GM23338 (cell line): ENCODE results near the gene ACOXL. TPM values are rescaled to one million over a fixed set of nuclear protein-coding genes. Genes with fewer than 3 reads are reported as not detected.
A peak's percentile ranks its signal among the peaks of the same experiment; 100 is the strongest.

Experiments
- ATAC-seq: fragments of 200-7000 bp; cut with Tn5 transposase; 3 replicates; pipeline ENCODE4 v1.9.1; 2020
- DNase-seq: peaks from one replicate; pipeline ENCODE4 v3.0.0-alpha.2; 2015; ENCODE audit warnings: low spot score
- H2AFZ ChIP-seq: fragments of 200-600 bp; sonication (generic); 2 replicates; pipeline ENCODE4 v1.8.0; 2016; ENCODE audit warnings: antibody characterized with exemption, mild to moderate bottlenecking, moderate library complexity
- H3F3A ChIP-seq: fragments of 200-600 bp; sonication (generic); replicated peaks from 2 replicates; pipeline ENCODE4 v1.8.0; 2017; ENCODE audit warnings: antibody characterized with exemption, mixed run types, low read depth
- H3K27ac ChIP-seq: fragments of 200-600 bp; sonication (generic); 2 replicates; pipeline ENCODE4 v1.6.1; 2016; ENCODE audit warnings: low read depth
- H3K27me3 ChIP-seq: fragments of 200-600 bp; sonication (generic); 2 replicates; pipeline ENCODE4 v1.8.0; 2016; ENCODE audit warnings: mild to moderate bottlenecking, mixed run types, moderate library complexity; ENCODE audit not compliant: insufficient read depth
- H3K36me3 ChIP-seq: fragments of 200-600 bp; sonication (generic); 2 replicates; pipeline ENCODE4 v1.8.0; 2016; ENCODE audit warnings: mild to moderate bottlenecking; ENCODE audit not compliant: insufficient read depth
- H3K4me1 ChIP-seq: fragments of 200-600 bp; sonication (generic); 2 replicates; pipeline ENCODE4 v1.8.0; 2016; ENCODE audit warnings: mild to moderate bottlenecking, moderate library complexity; ENCODE audit not compliant: insufficient read depth
- H3K4me2 ChIP-seq: fragments of 200-600 bp; sonication (generic); 2 replicates; pipeline ENCODE4 v1.7.1; 2017; ENCODE audit warnings: mixed run types
- H3K4me3 ChIP-seq: fragments of 200-600 bp; sonication (generic); 2 replicates; pipeline ENCODE4 v1.6.1; 2016; ENCODE audit warnings: mixed run types
- H3K79me2 ChIP-seq: fragments of 200-600 bp; sonication (generic); replicated peaks from 2 replicates; pipeline ENCODE4 v1.8.0; 2017; ENCODE audit warnings: mild to moderate bottlenecking; ENCODE audit not compliant: insufficient read depth
- H3K9me2 ChIP-seq: fragments of 200-600 bp; sonication (generic); 2 replicates; pipeline ENCODE4 v1.8.0; 2017; ENCODE audit not compliant: insufficient read depth
- H4K20me1 ChIP-seq: fragments of 200-600 bp; sonication (generic); replicated peaks from 2 replicates; pipeline ENCODE4 v1.8.0; 2017; ENCODE audit warnings: mild to moderate bottlenecking; ENCODE audit not compliant: insufficient read depth
- H3K27ac Mint-ChIP-seq: 2 replicates; pipeline ENCODE4 v1.8.0; 2020; ENCODE audit warnings: inconsistent platforms, mild to moderate bottlenecking, moderate library complexity, mixed read lengths
- H3K27me3 Mint-ChIP-seq: 3 replicates; pipeline ENCODE4 v1.8.0; 2022; ENCODE audit warnings: low read depth, mild to moderate bottlenecking, moderate library complexity, mixed read lengths, inconsistent platforms; ENCODE audit not compliant: insufficient read depth, poor library complexity
- H3K36me3 Mint-ChIP-seq: 3 replicates; pipeline ENCODE4 v1.8.0; 2021; ENCODE audit warnings: low read depth, mild to moderate bottlenecking, inconsistent platforms, moderate library complexity, mixed read lengths
- H3K4me1 Mint-ChIP-seq: 3 replicates; pipeline ENCODE4 v1.8.0; 2020; ENCODE audit warnings: mild to moderate bottlenecking, inconsistent platforms, mixed read lengths
- H3K4me3 Mint-ChIP-seq: 3 replicates; pipeline ENCODE4 v1.8.0; 2021; ENCODE audit warnings: moderate library complexity, mild to moderate bottlenecking, inconsistent platforms, mixed read lengths
- H3K9me3 Mint-ChIP-seq: 3 replicates; pipeline ENCODE4 v1.8.0; 2020; ENCODE audit warnings: moderate library complexity, mild to moderate bottlenecking, inconsistent platforms, mixed read lengths
- CREB1 ChIP-seq: fragments of 250-450 bp; sonication (Bioruptor Pico); IDR thresholded peaks from 2 replicates; pipeline ENCODE4 v1.5.0; 2020; ENCODE audit warnings: low read depth, mild to moderate bottlenecking, moderate library complexity
- EZH2 ChIP-seq: fragments of 200-600 bp; sonication (generic); IDR thresholded peaks from one replicate; pipeline ENCODE4 v1.8.0; 2017; ENCODE audit warnings: antibody characterized with exemption, mild to moderate bottlenecking, low read depth; ENCODE audit not compliant: unreplicated experiment
- JUNB ChIP-seq: IDR thresholded peaks from one replicate; pipeline ENCODE4 v1.6.1; 2016; ENCODE audit warnings: antibody characterized with exemption; ENCODE audit not compliant: unreplicated experiment
- POLR2AphosphoS5 ChIP-seq: IDR thresholded peaks from 2 replicates; pipeline ENCODE4 v1.6.1; 2016; ENCODE audit warnings: antibody characterized with exemption, low read depth
- polyA plus RNA-seq: library from polyadenylated mRNA; unstranded; fragments of >200 nt; fragmentation: Nextera tagmentation; extraction: Ambion mirVana; gene quantifications from 2 replicates; pipeline ENCODE4 v1.2.1, GENCODE V29; 2016
- total RNA-seq: library from RNA; depleted of rRNA; stranded (reverse); fragments of >200 nt; shearing (Covaris generic); gene quantifications from 2 replicates; pipeline ENCODE4 v1.2.3, GENCODE V29; 2014
- TF ChIP-seq, protein P1 (sequence below): fragments of 250-450 bp; sonication (Bioruptor Pico); IDR thresholded peaks from 2 replicates; pipeline ENCODE4 v1.5.0; 2020; ENCODE audit warnings: mild to moderate bottlenecking, moderate library complexity
- TF ChIP-seq, protein P2 (sequence below), 2 experiments: fragments of 200-600 bp in 1 of 2; sonication (generic) in 1 of 2; conservative IDR thresholded peaks; 2 replicates each; pipeline versions ENCODE4 v1.5.1 to v1.6.1; 2016 to 2017; ENCODE audit warnings: antibody characterized with exemption in 2 of 2, low read depth in 2 of 2, mild to moderate bottlenecking in 2 of 2, moderate library complexity in 1 of 2

The ACOXL gene
- total and polyA plus RNA-seq, 2 experiments from 2014 or later = 9.0 to 14.7 TPM

DNA sequence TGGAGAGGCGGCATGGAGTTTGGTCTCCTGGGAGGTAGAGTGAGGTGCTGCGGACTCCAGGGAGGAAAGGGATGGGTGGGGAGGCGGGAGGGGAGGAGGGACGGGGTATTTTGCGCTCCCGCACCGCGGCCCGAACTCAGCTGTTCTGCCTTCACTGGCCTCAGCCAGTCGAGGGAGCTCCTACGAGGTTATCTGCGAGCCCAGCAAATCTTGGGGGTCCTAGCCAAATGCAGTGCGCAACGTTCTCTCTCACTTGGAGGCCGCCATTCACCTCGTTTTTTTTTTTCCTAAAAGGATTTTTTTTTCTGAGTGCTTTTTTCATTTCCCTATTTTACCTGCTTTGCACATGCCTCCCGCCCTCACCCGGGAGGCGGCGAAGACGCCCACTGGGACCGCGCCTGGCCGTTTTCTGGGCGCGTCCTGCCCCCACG lies 387.5 kb downstream of the ACOXL start:
- peak overlapping the region; percentile 74 for H3K4me3 Mint-ChIP-seq

DNA sequence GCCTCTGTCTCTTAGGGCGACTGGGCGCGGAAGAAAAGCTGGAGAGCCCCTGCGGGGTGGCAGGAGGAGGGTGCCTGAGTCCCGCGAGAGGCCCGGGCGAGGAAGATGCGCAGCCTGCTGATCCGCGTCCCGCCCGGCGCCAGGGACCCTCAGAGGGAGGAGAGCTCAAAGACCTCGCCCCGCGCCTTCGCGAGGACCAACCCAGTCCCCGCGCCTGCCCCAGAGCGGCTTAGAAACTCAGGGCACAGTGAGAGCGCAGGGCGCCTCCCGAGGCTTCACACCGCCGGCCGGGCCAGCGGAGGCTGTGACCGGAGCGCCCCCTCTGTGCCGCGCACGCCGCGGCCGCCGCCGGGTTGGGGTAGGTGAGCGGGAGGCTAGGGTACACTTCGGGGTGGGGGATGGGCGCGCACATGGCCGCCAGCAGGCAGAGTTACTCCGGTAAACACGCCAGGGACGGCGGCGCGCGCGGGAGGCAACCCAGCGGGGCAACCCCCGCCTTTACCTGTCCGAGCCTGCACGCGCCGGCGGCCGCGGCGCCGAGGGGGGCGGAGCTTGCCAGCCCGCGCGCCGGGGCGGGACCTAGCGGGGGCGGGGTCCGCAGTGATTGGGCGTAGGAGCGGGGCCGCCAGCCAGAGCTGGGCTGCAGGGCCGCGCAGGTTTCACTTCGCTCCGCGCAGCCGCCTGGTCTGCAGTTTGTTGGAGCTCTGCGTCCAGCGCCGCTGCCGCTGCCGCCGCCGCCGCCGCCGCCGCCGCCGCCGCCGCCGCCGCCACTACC lies 388.1 kb downstream of the ACOXL start, which contains the start of gene BCL2L11:
BCL2L11 (plus strand) TSS at position 662 of the 775 bp plus-strand sequence. CDS start 2,832 bp downstream, outside the sequence.
- H3K27ac Mint-ChIP-seq = peak within 1 kb of the TSS; percentile 86
- Histone ChIP-seq H3K27me3 (peaks cover 60% of the 10 kb centered on the region), H3K4me1 (no peaks in the 10 kb centered on the region; the same call in 1 of the 2 replicates), H4K20me1 (peaks cover 17% of the 10 kb centered on the region), H3K4me2 (peak within 1 kb of the TSS; percentile 98), H3K4me3 (peak within 1 kb of the TSS; percentile 93), H3K79me2 (peaks cover 35% of the 10 kb centered on the region), H3K27ac (no peak within 1 kb of the TSS), H2AFZ (peak within 1 kb of the TSS; percentile 95), H3K36me3 (peaks cover 18% of the 10 kb centered on the region; the same call in 1 of the 2 replicates), H3K9me2 (no peaks in the 10 kb centered on the region), H3F3A (peaks cover 10% of the 10 kb centered on the region; the same call in 1 of the 2 replicates)
- peaks cover 23% of the 10 kb centered on the region for H3K4me1 Mint-ChIP-seq
- ATAC-seq (peak; percentile 37), DNase-seq (peak; percentile 91)
- peaks cover 53% of the 10 kb centered on the region for H3K27me3 Mint-ChIP-seq
- no peaks in the 10 kb centered on the region for H3K9me3 Mint-ChIP-seq
- H3K4me3 Mint-ChIP-seq = peak within 1 kb of the TSS; percentile 92
- peaks cover 21% of the 10 kb centered on the region; the same call in 2 of the 3 replicates for H3K36me3 Mint-ChIP-seq
- TF ChIP-seq CREB1 (CRISPR knock-in tag) = 0 out of 2 replicates have a peak, but pooled peaks have one; percentile 55
- TF ChIP-seq, protein P1, sequence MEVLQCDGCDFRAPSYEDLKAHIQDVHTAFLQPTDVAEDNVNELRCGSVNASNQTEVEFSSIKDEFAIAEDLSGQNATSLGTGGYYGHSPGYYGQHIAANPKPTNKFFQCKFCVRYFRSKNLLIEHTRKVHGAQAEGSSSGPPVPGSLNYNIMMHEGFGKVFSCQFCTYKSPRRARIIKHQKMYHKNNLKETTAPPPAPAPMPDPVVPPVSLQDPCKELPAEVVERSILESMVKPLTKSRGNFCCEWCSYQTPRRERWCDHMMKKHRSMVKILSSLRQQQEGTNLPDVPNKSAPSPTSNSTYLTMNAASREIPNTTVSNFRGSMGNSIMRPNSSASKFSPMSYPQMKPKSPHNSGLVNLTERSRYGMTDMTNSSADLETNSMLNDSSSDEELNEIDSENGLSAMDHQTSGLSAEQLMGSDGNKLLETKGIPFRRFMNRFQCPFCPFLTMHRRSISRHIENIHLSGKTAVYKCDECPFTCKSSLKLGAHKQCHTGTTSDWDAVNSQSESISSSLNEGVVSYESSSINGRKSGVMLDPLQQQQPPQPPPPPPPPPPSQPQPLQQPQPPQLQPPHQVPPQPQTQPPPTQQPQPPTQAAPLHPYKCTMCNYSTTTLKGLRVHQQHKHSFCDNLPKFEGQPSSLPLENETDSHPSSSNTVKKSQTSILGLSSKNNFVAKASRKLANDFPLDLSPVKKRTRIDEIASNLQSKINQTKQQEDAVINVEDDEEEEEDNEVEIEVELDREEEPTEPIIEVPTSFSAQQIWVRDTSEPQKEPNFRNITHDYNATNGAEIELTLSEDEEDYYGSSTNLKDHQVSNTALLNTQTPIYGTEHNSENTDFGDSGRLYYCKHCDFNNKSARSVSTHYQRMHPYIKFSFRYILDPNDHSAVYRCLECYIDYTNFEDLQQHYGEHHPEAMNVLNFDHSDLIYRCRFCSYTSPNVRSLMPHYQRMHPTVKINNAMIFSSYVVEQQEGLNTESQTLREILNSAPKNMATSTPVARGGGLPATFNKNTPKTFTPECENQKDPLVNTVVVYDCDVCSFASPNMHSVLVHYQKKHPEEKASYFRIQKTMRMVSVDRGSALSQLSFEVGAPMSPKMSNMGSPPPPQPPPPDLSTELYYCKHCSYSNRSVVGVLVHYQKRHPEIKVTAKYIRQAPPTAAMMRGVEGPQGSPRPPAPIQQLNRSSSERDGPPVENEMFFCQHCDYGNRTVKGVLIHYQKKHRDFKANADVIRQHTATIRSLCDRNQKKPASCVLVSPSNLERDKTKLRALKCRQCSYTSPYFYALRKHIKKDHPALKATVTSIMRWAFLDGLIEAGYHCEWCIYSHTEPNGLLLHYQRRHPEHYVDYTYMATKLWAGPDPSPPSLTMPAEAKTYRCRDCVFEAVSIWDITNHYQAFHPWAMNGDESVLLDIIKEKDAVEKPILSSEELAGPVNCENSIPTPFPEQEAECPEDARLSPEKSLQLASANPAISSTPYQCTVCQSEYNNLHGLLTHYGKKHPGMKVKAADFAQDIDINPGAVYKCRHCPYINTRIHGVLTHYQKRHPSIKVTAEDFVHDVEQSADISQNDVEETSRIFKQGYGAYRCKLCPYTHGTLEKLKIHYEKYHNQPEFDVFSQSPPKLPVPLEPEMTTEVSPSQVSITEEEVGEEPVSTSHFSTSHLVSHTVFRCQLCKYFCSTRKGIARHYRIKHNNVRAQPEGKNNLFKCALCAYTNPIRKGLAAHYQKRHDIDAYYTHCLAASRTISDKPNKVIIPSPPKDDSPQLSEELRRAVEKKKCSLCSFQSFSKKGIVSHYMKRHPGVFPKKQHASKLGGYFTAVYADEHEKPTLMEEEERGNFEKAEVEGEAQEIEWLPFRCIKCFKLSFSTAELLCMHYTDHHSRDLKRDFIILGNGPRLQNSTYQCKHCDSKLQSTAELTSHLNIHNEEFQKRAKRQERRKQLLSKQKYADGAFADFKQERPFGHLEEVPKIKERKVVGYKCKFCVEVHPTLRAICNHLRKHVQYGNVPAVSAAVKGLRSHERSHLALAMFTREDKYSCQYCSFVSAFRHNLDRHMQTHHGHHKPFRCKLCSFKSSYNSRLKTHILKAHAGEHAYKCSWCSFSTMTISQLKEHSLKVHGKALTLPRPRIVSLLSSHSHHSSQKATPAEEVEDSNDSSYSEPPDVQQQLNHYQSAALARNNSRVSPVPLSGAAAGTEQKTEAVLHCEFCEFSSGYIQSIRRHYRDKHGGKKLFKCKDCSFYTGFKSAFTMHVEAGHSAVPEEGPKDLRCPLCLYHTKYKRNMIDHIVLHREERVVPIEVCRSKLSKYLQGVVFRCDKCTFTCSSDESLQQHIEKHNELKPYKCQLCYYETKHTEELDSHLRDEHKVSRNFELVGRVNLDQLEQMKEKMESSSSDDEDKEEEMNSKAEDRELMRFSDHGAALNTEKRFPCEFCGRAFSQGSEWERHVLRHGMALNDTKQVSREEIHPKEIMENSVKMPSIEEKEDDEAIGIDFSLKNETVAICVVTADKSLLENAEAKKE = no peak
- peak; percentile 82 for TF ChIP-seq POLR2AphosphoS5
- TF ChIP-seq, protein P2, sequence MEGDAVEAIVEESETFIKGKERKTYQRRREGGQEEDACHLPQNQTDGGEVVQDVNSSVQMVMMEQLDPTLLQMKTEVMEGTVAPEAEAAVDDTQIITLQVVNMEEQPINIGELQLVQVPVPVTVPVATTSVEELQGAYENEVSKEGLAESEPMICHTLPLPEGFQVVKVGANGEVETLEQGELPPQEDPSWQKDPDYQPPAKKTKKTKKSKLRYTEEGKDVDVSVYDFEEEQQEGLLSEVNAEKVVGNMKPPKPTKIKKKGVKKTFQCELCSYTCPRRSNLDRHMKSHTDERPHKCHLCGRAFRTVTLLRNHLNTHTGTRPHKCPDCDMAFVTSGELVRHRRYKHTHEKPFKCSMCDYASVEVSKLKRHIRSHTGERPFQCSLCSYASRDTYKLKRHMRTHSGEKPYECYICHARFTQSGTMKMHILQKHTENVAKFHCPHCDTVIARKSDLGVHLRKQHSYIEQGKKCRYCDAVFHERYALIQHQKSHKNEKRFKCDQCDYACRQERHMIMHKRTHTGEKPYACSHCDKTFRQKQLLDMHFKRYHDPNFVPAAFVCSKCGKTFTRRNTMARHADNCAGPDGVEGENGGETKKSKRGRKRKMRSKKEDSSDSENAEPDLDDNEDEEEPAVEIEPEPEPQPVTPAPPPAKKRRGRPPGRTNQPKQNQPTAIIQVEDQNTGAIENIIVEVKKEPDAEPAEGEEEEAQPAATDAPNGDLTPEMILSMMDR (conservative IDR thresholded peaks at IDR 0.05; ENCODE audit: low read depth in 2 of 2) = peak in 1 of 2 experiments; percentile 21; a peak in 1 of 4 replicates

More for the DNA sequence above, 387.5 kb downstream of the ACOXL start:
- H3K79me2 ChIP-seq = peaks cover 29% of the 10 kb centered on the region
- TF ChIP-seq JUNB (no peak), EZH2 (peak; percentile 71)
- Mint-ChIP-seq H3K27ac (no peak overlapping the region), H3K36me3 (peaks cover 15% of the 10 kb centered on the region; the same call in 2 of the 3 replicates), H3K27me3 (peaks cover 53% of the 10 kb centered on the region), H3K4me1 (peaks cover 23% of the 10 kb centered on the region), H3K9me3 (no peaks in the 10 kb centered on the region)
- peak overlapping the region; percentile 95 for H2AFZ ChIP-seq
- H3K4me3 ChIP-seq = peak overlapping the region; percentile 93
- no peaks in the 10 kb centered on the region for H3K9me2 ChIP-seq
- H3K4me2 ChIP-seq = peak overlapping the region; percentile 98
- H3K27me3 ChIP-seq = peaks cover 65% of the 10 kb centered on the region
- ATAC-seq = no peak
- H3K36me3 ChIP-seq = peaks cover 12% of the 10 kb centered on the region; the same call in 1 of the 2 replicates
- DNase-seq = no peak
- peaks cover 10% of the 10 kb centered on the region; the same call in 1 of the 2 replicates for H3F3A ChIP-seq
- H3K27ac ChIP-seq = no peak overlapping the region
- H4K20me1 ChIP-seq = peaks cover 14% of the 10 kb centered on the region
- H3K4me1 ChIP-seq = no peaks in the 10 kb centered on the region; the same call in 1 of the 2 replicates
